GM18517 (cell line): ENCODE results near the gene CDK13.
"Not testable (repeated sequence)": the region's sequence is repeated elsewhere in the genome, so short reads cannot be mapped to it uniquely, and the experiment has no call there.

Source experiments
- ATAC-seq: cut with Tn5 transposase; IDR thresholded peaks from one replicate; pipeline ENCODE4 v1.9.1; 2021; ENCODE audit warnings: mild to moderate bottlenecking, moderate library complexity; ENCODE audit not compliant: unreplicated experiment

Gene CDK13

DNA sequence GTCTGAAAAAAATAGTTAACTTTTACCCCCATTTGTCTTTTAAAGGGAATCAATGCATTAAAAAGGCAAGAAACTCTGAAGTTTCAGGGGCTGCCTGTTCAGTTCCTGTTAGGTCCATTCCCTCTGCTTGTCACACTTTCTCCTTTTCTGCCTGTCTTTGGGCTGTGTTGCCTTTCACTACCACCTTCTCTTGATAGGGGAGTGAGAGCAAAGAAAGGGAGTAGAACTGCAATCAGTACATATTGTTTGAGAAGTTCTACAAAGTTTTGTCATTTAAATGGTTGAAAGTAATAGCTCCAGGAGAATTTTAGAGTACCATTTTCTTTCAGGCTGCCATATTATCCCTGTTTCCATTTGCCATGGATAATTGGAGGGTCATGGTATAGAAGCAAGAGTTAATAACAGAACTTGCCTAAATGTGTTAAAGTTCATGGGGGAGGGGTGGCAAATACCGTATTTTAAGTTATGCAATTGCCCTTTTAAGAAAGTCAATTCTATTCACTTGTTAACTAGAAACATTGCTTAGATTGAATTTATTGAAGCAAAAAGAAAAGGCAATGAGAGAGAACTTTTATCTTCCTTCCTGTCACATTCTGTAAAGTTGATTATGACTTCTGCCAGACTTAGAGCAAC, 145.8 kb downstream of the CDK13 start:
- ATAC-seq = no peak

DNA sequence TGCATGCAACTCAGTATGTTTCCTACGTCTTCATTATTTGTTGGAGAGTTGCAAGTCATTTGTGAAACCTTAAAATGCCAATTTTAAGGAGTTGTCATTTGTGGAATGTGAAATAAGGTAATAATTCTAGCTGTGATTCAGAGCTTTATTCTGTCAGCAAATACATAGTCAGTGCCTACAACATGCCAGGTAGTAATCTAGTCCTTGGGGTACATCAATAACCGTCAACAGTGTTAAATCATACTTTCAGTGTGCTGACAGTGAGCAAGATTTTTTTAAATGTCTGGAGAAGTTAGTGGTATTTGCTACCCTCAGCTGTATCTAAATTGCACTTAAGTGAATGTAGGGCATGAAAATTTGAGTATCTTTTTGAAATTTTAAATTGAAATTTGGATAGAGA, 147.7 kb downstream of the CDK13 start:
- no peak for ATAC-seq

DNA sequence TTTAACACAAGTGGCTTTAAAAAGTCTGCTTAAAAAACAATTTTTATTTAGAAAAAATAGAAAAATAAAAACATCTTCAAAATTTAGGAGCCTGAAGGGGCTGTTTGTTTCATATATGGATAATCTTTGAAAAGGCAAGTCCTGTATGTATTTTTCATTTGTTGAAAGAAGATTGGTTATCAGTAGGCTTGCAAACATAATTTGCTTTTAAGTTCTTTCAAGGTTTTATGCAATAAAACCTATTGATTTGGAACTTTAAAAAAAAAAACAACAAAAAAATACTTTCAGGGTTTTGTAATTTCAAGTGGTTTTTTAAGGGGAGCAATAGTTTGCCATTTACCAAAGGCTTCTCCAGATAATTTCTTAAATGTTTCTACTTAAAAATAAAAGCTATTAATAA, 148.8 kb downstream of the CDK13 start:
- no peak for ATAC-seq

DNA sequence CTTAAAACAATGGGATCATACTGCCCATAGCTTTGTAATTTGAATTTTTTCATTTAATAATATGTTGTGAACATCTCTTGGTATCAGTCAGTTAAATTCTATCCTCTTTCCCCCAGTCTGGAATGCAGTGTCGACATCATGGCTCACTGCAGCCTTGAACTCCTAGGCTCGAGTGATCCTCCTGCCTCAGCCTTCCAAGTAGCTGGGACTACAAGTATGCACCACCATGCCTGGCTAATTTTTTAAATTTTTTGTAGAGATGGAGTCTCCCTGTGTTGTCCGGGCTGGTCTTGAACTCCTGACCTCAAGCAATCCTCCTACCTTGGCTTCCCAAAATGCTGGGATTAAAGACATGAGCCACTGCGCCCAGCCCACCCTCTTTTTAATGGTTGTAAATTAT, 149.8 kb downstream of the CDK13 start:
- no peak for ATAC-seq

DNA sequence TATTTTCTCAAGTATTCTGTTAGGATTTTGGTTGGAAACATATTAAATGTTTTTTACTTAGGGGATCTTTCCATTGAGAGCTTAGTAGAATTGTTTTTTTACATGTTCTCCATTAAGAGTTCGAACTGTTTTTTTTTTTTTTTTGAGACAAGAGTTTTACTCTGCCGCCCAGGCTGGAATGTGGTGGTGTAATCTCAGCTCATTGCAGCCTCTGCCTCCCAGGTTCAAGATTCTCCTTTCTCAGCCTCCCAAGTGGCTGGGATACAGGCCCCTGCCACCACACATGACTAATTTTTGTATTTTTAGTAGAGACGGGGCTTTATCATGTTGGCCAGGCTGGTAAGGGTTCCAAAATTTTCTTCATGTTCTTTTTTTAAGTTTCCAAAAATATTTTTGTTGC, 151.1 kb downstream of the CDK13 start:
- ATAC-seq = no peak

DNA sequence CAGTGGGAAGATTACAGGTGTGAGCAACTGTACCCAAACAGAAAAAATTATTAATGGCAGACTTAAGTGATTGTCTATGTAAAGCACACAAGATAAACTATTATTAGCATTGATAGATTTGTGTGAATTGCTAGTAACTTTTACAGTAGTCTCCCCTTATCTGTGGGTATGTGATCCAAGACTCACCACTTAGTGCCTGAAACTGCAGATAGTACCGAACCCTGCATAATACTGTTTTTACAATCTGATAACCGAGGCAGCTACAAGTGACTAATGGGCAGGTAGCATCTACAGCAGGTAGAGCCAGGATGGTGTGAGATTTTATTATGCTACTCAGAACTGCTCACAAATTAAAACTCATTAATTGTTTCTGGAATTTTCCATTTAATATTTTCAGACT, 152.8 kb downstream of the CDK13 start:
- ATAC-seq = no peak

DNA sequence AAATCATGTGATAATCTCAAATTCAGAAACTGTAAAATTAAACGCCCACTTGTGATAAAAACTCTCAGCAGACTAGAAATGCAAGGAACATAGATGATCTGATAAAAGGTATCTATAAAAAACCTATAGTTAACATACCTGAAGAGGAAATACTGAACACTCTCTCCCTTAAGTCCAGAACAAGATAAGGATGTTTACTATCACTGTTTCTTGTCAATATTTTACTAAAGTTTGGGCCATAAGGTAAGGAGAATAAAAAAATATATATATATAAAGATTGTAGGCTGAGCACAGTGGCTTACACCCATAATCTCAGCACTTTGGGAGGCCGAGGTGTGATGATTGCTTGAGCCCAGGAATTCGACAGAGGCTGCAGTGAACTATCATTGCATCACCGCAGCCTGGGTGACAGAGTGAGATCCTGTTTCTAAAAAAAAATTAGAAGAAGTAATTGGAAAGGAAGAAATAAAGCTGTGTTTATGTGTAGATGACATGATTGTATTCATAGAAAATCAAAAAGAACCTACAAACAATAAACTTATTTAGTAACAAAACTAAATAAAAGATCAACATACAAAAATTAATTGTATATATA, 155.9 kb downstream of the CDK13 start:
- no peak for ATAC-seq

DNA sequence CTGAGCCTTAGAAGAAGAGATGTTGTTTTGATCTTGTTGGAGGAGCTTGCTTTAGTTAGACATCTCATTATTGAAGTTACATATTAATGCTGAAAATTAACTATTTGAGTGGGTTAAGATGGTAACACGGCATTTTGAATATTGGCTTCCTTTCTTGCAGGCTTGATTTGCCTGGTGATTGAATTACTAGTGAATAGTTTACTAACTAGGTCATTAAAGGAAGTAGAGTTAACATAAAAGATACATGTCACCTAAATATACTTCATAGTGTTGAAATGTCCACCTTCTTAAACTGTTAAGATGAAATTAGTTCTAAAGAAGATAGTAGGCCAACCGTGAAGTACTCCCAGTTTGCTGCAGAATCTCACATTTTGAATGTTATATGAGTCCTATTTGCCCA, 165.9 kb downstream of the CDK13 start:
- ATAC-seq = no peak

DNA sequence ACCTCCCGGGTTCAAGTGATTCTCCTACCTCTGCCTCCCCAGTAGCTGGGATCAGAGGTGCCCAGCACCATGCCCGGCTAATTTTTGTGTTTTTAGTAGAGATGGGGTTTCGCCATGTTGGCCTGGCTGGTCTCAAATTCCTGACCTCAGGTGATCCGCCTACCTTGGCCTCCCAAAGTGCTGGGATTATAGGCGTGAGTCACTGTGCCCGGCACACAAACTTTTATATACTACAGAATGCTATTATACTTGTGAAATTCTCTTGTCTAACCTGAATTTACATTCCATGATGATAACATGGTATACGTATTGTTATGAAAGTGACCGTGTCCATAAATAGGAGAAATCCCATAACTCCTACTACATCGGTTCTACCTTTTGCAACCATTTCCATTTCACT, 167.1 kb downstream of the CDK13 start:
- not testable (repeated sequence) for ATAC-seq

DNA sequence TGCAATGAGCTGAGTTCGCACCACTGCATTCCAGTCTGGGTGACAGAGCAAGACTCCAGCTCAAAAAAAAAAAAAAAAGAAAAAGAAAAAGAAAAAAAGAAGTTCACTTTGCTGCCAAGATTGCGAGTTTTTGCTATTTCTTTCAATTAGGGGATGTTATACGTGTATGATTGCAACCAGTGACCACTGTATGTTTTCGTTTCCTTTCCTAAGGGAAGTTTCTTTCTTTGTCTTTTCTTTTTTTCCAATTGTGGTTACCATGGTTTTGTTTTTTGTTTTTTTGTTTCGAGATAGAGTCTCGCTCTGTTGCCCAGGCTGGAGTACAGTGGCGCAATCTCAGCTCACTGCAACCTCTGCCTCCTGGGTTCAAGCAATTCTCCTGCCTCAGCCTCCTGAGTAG, 168.1 kb downstream of the CDK13 start:
- ATAC-seq = not testable (repeated sequence)

DNA sequence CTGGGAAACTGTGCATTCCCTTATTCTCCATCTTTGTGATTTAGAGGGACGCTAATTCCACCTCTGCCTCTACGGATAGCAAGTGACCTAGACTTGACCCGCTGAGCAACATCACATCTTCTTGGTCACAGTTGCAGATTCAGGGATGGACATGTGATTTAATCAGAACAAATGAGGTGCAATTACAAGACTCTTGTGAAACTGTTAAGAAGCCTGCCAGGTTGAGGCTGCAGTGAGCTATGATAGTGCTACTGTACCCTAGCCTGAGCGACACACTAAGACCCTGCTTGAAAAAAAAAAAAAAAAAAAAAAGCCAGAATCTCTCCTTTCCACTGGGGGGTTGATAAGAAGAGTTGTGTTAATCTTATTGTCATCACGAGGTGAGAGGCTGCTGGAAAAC, 170.0 kb downstream of the CDK13 start:
- ATAC-seq = no peak

DNA sequence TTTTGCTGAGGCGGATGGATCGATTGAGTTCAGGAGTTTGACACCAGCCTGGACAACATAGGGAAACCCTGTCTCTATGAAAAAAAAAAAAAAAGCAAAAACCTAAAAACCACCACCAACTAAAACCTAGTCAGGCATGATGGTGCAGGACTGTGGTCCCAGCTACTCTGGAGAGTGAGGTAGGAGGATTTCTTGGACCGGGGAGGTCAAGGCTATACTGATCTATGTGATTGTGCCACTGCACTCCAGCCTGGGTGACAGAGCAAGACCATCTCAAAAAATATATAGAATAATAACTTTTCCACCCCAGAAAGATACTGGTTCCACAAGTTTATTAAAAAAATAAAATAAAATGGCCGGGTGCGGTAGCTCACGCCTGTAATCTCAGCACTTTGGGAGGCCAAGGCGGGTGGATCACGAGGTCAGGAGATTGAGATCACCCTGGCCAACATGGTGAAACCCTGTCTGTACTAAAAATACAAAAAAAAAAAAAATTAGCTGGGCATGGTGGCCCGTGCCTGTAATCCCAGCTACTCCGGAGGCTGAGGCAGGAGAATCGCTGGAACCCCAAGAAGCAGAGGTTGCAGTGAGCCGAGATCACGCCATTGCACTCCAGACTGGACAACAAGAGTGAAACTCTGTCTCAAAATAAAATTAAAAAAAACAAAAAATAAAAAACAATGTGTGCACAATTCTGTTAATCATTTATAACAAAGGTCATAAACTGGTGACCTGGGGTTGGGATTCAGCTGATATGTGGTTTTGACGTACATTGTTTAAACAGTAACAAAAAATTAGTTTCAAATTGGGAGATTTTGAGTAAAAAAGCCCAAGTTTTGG, 172.3 kb downstream of the CDK13 start:
- not testable (repeated sequence) for ATAC-seq

DNA sequence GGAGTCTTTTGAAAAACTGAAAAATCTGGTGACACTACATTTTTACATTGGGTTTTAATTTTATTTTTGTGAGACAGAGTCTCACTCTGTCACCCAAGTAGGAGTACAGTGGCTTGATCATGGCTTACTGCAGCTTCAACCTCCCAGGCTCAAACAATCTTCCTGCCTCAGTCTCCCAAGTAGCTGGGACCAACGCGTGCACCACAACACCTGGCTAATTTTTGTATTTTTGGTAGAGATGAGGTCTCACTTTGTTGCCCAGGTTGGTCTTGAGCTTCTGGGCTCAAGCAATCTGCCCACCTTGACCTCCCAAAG, 172.8 kb downstream of the CDK13 start:
- ATAC-seq = no peak

DNA sequence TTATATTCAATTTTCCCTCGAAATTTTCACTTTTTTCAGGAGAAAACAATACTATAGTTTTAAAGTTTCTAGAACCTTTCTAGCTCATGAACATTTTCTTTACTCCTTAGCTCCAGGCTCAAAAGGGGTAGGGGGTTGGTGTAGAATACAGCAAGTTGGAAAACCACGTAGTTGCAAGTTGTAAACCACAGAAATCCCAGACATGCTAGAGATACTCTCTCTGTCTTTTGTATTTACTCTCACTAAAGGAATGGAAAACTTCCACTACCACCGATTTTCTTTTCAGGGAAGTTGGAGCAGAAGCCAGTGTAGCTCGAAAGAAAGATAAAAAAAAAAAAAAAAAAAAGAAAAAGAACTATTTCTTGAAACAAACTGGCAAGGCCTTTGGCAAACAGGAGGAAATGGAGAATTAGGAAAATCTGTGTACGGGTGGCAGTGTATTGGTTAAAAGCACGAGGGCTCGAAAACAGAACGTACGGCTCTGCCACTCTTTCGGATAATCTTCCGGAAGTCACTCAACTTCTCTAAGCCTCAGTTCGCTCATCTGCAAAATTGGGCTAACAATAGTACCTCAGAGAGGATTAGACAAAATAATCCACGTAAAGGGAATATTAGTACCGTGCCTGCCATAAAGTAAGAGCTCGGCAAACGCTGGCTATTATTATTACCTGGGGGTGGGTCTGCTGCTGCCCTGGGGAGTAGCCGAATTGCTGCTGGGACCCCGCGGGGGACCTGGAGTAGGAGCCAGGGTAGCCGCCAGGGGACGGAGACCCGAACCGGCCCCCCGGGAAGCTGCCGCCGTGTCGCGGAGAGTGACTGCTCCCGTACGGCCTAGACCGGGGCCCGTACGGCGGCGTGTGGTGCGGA, 183.7 kb downstream of the CDK13 start:
- peak; percentile 4 for ATAC-seq

DNA sequence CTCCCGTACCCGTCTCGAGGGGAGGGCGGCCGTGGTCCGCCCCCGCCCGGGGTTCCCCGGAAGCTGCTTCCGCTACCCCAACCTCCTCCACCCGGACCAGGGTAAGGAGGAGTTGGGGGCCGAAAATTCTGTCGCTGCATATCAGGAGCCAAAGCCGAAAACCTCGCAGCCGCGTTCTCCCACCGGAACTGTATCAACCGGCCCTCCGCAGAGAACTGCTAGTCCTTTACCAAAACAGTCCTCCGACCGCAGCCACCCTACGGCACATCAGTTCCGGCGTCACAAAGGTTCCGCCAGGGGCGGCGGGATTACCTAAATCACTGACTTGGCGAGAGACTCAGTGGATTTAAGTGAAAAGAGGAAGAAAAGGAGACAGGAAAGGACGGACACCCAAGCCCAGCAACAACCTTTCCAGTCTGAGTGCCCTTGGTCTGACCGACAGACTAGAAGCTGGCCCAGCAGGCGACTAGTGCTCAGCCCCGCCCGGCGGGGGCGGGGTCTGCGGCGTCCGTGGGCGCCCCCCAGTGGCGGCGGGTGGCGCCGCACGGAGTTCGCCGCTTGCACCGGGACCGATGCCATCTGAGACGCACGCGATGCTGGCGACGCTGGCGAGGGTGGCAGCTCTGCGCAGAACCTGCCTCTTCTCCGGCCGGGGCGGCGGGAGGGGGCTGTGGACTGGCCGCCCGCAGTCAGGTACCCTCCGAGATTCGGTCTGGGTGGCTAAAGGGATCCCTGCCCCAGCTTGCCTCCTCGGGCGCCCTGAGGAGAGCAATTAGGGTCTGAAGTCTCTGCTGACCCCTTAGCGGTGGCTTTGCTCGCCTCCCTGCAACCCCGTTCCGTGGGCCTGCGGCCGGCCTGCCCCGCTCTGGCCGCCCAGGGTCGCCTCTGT, 184.6 kb downstream of the CDK13 start, which contains the start of the genes MPLKIP and SUGCT:
TSS of gene MPLKIP (minus strand) at position 195 of the 889 bp plus-strand sequence. CDS start at position 140, 55 bp downstream.
TSS of gene SUGCT (plus strand) at position 578 of the 889 bp plus-strand sequence.
- ATAC-seq = peak; percentile 90

DNA sequence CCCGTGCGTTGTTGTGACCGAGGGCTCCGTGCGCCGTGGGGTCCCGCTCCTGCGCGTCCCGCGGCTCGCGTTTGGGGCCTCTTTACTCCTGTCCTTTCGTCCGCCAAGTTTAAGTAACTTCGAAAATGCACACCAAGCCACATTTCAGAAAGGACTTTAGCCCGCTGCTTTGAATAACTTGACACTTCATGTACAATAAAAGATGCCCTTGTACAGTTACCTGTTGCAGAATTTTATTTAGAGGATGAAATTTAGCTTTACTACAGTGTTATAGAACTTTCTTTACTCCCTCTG, 185.2 kb downstream of the CDK13 start:
- no peak for ATAC-seq

DNA sequence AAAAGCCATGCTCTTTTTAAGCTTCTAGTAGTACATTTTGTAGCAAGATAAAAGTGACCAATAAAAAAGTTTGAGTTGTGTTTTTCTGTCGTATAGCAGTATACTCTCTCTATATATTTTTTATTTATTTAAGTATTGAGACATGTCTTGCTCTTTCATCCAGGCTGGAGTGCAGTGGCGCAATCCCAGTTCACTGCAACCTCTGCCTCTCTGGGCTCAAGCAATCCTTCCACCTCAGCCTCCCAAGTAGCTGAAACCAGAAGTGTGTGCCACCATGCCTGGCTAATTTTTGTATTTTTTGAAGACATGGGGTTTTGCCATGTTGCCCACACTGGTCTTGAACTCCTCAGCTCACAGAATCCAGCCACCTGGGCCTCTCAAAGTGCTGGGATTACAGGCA, 187.5 kb downstream of the CDK13 start:
- no peak for ATAC-seq

DNA sequence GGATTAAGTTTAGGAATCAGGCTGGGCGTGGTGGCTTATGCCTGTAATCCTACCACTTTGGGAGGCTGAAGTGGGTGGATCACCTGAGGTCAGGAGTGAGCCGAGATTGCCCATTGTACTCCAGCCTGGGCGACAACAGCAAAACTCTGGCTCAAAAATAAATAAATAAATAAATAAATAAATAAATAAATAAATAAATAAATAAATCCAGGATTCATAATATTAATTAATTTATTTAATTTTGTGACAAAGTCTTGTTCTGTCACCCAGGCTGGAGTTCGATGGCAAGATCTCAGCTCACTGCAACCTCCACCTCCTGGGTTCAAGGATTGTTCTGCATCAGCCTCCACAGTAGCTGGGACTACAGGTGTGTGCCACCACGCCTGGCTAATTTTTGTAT, 188.9 kb downstream of the CDK13 start:
- ATAC-seq = no peak

DNA sequence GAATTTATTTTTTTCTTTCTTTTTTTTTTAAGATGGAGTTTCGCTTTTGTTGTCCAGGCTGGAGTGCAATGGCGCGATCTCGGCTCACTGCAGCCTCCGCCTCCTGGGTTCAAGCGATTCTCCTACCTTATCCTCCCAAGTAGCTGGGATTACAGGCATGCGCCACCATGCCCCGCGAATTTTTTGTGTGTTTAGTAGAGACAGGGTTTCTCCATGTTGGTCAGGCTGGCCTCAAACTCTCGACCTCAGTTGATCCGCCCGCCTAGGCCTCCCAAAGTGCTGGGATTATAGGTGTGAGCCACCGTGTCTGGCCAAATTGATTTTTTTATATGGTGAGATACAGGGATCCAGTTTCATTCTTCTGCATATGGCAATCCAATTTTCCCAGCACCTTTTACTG, 189.8 kb downstream of the CDK13 start:
- not testable (repeated sequence) for ATAC-seq

DNA sequence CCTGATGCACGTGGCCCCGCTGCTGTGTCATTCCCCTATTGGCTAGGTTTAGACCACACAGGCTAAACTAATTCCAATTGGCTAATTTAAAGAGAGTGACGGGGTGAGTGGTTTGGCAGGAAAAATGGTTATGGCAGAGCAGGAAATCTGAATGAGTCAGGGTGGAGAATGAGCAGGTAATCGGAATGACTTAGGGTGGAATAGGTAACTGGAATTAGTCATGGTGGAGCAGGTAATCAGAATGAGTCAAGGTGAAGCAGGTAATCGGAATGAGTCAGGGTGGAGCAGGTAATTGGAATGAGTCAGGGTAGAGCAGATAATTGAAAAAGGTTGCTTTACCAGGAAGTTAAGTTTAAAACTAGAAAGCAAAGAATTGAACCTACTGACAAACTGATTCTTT, 191.9 kb downstream of the CDK13 start:
- not testable (repeated sequence) for ATAC-seq
